OCI-LY3 (cell line): ENCODE results near the gene RNF222.

Experiments used
- H2AFZ ChIP-seq: fragments of 200-600, 300-600 bp; shearing (Covaris generic); 2 replicates; pipeline ENCODE4 v1.6.0; 2014; ENCODE audit warnings: antibody characterized with exemption, low read depth, low read length
- H3K27ac ChIP-seq: fragments of 200-600, 300-600 bp; sonication (generic); 2 replicates; pipeline ENCODE4 v1.5.1; 2014; ENCODE audit warnings: mild to moderate bottlenecking, low read length, moderate library complexity, mixed read lengths
- H3K27me3 ChIP-seq: fragments of 200-600, 300-600 bp; sonication (generic); 2 replicates; pipeline ENCODE4 v1.6.1; 2014; ENCODE audit warnings: low read depth, low read length, mixed read lengths
- H3K36me3 ChIP-seq: fragments of 200-600, 300-600 bp; sonication (generic); replicated peaks from 2 replicates; pipeline ENCODE3; 2014; ENCODE audit warnings: low read depth, low read length, mixed read lengths
- H3K4me1 ChIP-seq: fragments of 300-600, 200-600 bp; sonication (generic); 2 replicates; pipeline ENCODE4 v1.6.1; 2014; ENCODE audit warnings: low read length, mixed read lengths
- H3K4me2 ChIP-seq: fragments of 200-600, 300-600 bp; sonication (generic); 2 replicates; pipeline ENCODE4 v1.6.1; 2014; ENCODE audit warnings: low read length, mixed read lengths
- H3K4me3 ChIP-seq: fragments of 300-600, 200-600 bp; sonication (generic); 2 replicates; pipeline ENCODE4 v1.5.1; 2014; ENCODE audit warnings: antibody characterized with exemption, mild to moderate bottlenecking, low read length, moderate library complexity
- H3K79me2 ChIP-seq: fragments of 300-600, 200-600 bp; shearing (Covaris generic); 2 replicates; pipeline ENCODE4 v1.6.1; 2014; ENCODE audit warnings: mild to moderate bottlenecking, low read length, mixed read lengths
- H3K9ac ChIP-seq: fragments of 300-600, 200-600 bp; shearing (Covaris generic); 2 replicates; pipeline ENCODE4 v1.6.0; 2014; ENCODE audit warnings: mild to moderate bottlenecking, low read length, moderate library complexity
- H3K9me3 ChIP-seq: fragments of 200-600, 300-600 bp; shearing (Covaris generic); 2 replicates; pipeline ENCODE4 v1.6.1; 2014; ENCODE audit warnings: low read length, mixed read lengths; ENCODE audit not compliant: insufficient read depth
- H4K20me1 ChIP-seq: fragments of 200-600, 300-600 bp; sonication (generic); 2 replicates; pipeline ENCODE4 v1.6.1; 2016; ENCODE audit warnings: low read length, mixed read lengths; ENCODE audit not compliant: insufficient read depth
- EZH2phosphoT487 ChIP-seq: fragments of 200-600 bp; shearing (Covaris generic); IDR thresholded peaks from 2 replicates; pipeline ENCODE4 v1.6.1; 2018; ENCODE audit warnings: antibody characterized with exemption, mixed run types, low read depth
- TF ChIP-seq, protein P1 (sequence below): fragments of 200-600, 300-600 bp; sonication (generic); IDR thresholded peaks from 2 replicates; pipeline ENCODE4 v1.5.1; 2014; ENCODE audit warnings: antibody characterized with exemption, low read length, low read depth

Gene RNF222

DNA sequence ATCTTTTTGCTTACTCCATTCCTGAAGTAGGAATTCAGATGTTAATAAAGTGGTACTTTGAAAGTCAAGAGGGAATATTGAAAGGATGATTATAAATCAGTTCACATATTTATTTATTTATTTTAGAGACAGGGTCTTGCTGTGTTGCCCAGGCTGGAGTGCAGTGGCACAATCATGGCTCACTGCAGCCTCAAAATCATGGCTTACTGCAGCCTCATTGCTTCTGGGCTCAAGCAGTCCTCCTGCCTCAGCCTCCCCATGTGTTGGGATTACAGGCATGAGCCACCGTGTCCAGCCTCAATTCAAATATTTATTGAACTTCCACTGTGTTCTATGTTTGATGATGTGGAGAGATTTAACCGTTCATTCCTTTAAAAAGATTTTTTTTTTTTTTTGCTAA, 44.7 kb upstream of the RNF222 start:
- H3K4me1 ChIP-seq: peaks cover 3% of the 10 kb centered on the region; the same call in 1 of the 2 replicates

DNA sequence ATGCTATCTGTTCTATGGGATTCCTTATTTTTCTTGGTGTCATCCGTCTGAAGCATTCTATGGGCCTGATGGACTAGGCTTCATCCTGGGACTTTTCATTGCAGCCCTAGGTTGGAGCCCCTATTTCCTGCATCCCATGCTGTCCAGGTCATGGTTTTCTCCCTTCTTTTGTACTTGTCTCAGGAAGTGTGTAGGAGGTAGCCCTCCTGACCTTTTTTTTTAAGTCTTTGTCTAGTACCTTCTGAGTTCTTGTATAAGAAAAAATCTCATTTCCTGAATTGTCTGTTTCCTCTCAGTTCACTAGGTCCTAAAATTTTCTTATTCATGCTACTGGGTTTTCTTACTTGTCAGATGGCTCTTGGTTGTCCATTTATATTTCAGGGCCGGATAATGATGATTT, 44.1 kb upstream of the RNF222 start:
- peaks cover 5% of the 10 kb centered on the region for H3K36me3 ChIP-seq
- no peak overlapping the region for H3K4me2 ChIP-seq
- TF ChIP-seq, protein P1, sequence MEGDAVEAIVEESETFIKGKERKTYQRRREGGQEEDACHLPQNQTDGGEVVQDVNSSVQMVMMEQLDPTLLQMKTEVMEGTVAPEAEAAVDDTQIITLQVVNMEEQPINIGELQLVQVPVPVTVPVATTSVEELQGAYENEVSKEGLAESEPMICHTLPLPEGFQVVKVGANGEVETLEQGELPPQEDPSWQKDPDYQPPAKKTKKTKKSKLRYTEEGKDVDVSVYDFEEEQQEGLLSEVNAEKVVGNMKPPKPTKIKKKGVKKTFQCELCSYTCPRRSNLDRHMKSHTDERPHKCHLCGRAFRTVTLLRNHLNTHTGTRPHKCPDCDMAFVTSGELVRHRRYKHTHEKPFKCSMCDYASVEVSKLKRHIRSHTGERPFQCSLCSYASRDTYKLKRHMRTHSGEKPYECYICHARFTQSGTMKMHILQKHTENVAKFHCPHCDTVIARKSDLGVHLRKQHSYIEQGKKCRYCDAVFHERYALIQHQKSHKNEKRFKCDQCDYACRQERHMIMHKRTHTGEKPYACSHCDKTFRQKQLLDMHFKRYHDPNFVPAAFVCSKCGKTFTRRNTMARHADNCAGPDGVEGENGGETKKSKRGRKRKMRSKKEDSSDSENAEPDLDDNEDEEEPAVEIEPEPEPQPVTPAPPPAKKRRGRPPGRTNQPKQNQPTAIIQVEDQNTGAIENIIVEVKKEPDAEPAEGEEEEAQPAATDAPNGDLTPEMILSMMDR: no peak
- TF ChIP-seq EZH2phosphoT487: no peak
- peaks cover 5% of the 10 kb centered on the region; the same call in 1 of the 2 replicates for H3K4me1 ChIP-seq
- no peak overlapping the region for H3K27ac ChIP-seq
- H2AFZ ChIP-seq: no peak overlapping the region
- H3K9ac ChIP-seq: no peak overlapping the region
- no peaks in the 10 kb centered on the region for H3K9me3 ChIP-seq
- peaks cover 54% of the 10 kb centered on the region for H3K79me2 ChIP-seq
- no peak overlapping the region for H3K4me3 ChIP-seq
- H3K27me3 ChIP-seq: no peaks in the 10 kb centered on the region
- H4K20me1 ChIP-seq: peaks cover 32% of the 10 kb centered on the region

More for the DNA sequence above, 44.7 kb upstream of the RNF222 start:
- Histone ChIP-seq H3K4me3 (no peak overlapping the region), H3K4me2 (no peak overlapping the region), H3K9ac (no peak overlapping the region), H3K27ac (no peak overlapping the region), H3K36me3 (peaks cover 5% of the 10 kb centered on the region), H3K9me3 (no peaks in the 10 kb centered on the region), H3K27me3 (no peaks in the 10 kb centered on the region), H2AFZ (no peak overlapping the region), H4K20me1 (peaks cover 30% of the 10 kb centered on the region), H3K79me2 (peaks cover 48% of the 10 kb centered on the region)
- no peak for TF ChIP-seq EZH2phosphoT487
- TF ChIP-seq, protein P1: no peak

DNA sequence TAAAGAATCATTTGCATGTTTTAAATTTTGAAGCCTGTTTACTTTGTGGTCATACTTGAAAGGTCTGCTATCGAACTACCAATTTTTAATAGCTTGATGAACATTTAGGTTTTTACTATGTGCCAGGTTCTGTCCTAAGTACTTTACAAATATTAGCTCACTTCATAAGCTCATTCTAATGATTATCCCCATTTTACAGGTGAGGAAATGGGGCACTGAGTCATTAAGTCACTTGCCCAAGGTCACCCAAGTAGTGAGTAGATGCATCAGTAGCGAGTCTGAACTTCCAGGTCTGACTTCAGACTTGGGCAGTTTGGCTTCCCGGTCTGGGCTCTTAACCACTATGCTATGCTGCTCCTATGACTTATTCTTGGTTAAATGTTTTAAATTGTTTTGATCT, 42.1 kb upstream of the RNF222 start:
- peaks cover 63% of the 10 kb centered on the region for H3K79me2 ChIP-seq
- H2AFZ ChIP-seq: no peak overlapping the region
- no peaks in the 10 kb centered on the region for H3K9me3 ChIP-seq
- no peak for TF ChIP-seq EZH2phosphoT487
- TF ChIP-seq, protein P1: no peak
- H4K20me1 ChIP-seq: peaks cover 32% of the 10 kb centered on the region
- H3K4me2 ChIP-seq: no peak overlapping the region
- no peak overlapping the region for H3K9ac ChIP-seq
- H3K4me1 ChIP-seq: peaks cover 5% of the 10 kb centered on the region; the same call in 1 of the 2 replicates
- H3K27me3 ChIP-seq: no peaks in the 10 kb centered on the region
- no peak overlapping the region for H3K4me3 ChIP-seq
- H3K27ac ChIP-seq: no peak overlapping the region
- H3K36me3 ChIP-seq: peaks cover 5% of the 10 kb centered on the region

DNA sequence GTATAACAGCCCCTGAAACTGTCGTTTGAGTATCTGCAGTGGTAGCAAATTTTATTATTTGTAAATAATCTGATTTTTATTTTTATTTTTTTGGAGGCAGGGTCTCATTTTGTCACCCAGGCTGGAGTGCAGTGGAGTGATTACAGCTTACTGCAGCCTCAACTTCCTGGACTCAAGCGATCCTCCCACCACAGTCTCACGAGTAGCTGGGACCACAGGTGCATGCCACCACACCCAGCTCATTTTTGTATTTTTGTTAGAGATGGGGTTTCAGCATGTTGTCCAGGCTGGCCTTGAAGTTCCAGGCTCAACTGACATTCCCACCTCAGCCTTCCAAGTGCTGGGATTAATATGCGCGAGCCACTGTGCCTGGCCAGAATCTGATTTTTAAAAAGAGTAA, 40.8 kb upstream of the RNF222 start:
- no peak overlapping the region for H2AFZ ChIP-seq

More for the DNA sequence above, 40.8 kb upstream of the RNF222 start:
- no peak for TF ChIP-seq EZH2phosphoT487
- TF ChIP-seq, protein P1: no peak
- Histone ChIP-seq H3K9me3 (no peaks in the 10 kb centered on the region), H3K4me2 (no peak overlapping the region), H3K4me3 (no peak overlapping the region), H3K79me2 (peaks cover 63% of the 10 kb centered on the region), H3K4me1 (peaks cover 5% of the 10 kb centered on the region; the same call in 1 of the 2 replicates), H3K27me3 (no peaks in the 10 kb centered on the region), H3K27ac (no peak overlapping the region), H3K36me3 (peaks cover 3% of the 10 kb centered on the region), H3K9ac (no peak overlapping the region), H4K20me1 (peaks cover 25% of the 10 kb centered on the region)
